Thyroid gland (tissue), 4 donors: ENCODE measurements around the gene ACY1. TPM values are rescaled to one million over a fixed set of nuclear protein-coding genes. Genes with fewer than 3 reads are reported as not detected.

Experiments
- DNase-seq, 2 donors: peaks; one replicate each; pipeline ENCODE4 v3.0.0-alpha.2; 2019
- H3K27ac ChIP-seq, 3 donors: fragments of 200-600 bp; sonication (generic); 1 replicate in 2 of 3; 2 replicates in 1 of 3; pipeline ENCODE4 v1.5.1; 2016 to 2019; ENCODE audit warnings: mild to moderate bottlenecking in 1 of 3, moderate library complexity in 1 of 3
- H3K27me3 ChIP-seq: fragments of 200-600 bp; sonication (generic); one replicate; pipeline ENCODE4 v1.5.1; 2019
- H3K36me3 ChIP-seq, 2 donors: fragments of 200-600 bp; sonication (generic); one replicate each; pipeline ENCODE4 v1.5.1; 2016 to 2019
- H3K4me1 ChIP-seq, 2 donors: fragments of 200-600 bp; sonication (generic); one replicate each; pipeline ENCODE4 v1.5.1; 2017 to 2019
- H3K4me3 ChIP-seq, 3 donors: fragments of 200-600 bp; sonication (generic); replicated peaks in 1 of 3; 1 replicate in 2 of 3; 2 replicates in 1 of 3; pipeline ENCODE4 v1.5.1; 2016; ENCODE audit warnings: mild to moderate bottlenecking in 1 of 3
- H3K9me3 ChIP-seq: fragments of 200-600 bp; sonication (generic); one replicate; pipeline ENCODE4 v1.5.1; 2017
- CTCF ChIP-seq, 6 experiments: fragments of 200-600 bp in 3 of 6; fragments of 450-650 bp in 3 of 6; sonication (generic) in 3 of 6; IDR thresholded peaks; one replicate each; pipeline ENCODE4 v1.5.1; 2016 to 2019; ENCODE audit warnings: antibody characterized with exemption in 6 of 6, mild to moderate bottlenecking in 2 of 6, inconsistent platforms in 1 of 6, moderate library complexity in 1 of 6
- POLR2A ChIP-seq, 2 donors: fragments of 450-650 bp; IDR thresholded peaks; one replicate each; pipeline ENCODE4 v1.6.1; 2017; ENCODE audit warnings: antibody characterized with exemption in 2 of 2, mild to moderate bottlenecking in 2 of 2, moderate library complexity in 1 of 2
- WGBS, 2 donors: methylation state at CpG; one replicate each; pipeline ENCODE4 v1.1.5; 2017; 5-methylcytosine and 5-hydroxymethylcytosine counted together
- intact Hi-C: fragments of 100-400 bp; cut with DNase I; formaldehyde crosslinking; loops from one replicate; pipeline ENCODE4 v1.15.1; 2023
- total RNA-seq, 4 donors: library from RNA; depleted of rRNA; stranded (reverse); fragments of >200 nt; gene quantifications; one replicate each; pipeline ENCODE4 v1.2.3, GENCODE V29; 2016

Gene ACY1
- total RNA-seq, 4 donors from 2014 or later, result 34.9 to 98.8 (median 77.6) TPM

DNA sequence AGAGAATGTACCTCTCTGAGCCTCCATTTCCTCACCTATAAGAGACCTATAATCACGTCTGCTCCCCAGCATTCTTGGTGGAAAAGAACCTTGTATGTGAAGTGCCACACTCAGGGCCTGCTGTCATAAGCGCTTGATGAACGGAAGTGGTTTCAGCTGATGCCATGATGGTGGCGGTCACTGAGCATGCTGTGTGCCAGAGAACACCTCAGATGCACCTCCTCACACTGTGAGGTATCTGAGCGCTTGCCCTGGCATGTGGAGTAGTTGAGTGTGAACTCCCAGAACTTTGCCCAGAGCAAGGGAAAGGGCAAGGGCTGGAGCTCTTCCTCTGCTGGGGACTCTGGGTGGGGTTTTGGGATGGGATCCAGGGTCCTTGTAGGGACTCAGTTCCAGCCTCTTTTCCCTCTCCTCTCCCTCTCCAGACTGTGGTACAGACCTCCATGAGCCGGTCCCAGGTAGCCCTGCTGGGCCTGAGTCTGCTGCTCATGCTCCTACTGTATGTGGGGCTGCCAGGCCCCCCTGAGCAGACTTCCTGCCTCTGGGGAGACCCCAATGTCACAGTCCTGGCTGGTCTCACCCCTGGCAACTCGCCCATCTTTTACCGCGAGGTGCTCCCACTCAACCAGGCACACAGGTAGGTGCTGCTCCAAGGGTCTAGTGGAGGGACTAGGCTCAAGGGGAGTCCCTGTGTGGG is 5.7 kb upstream of the ACY1 start:
- TF ChIP-seq CTCF (IDR thresholded peaks at IDR 0.05) (no peak), POLR2A (IDR thresholded peaks at IDR 0.05) (no peak)
- no peak overlapping the region for H3K27ac ChIP-seq
- intact Hi-C loops, result loop anchor here (5.0 to 10.0 kb wide), 2 partner anchors 35 to 593 kb away; partner anchors contain the start of genes MANF, PARP3 and RRP9
- no peaks in the 10 kb centered on the region for H3K36me3 ChIP-seq
- no peak for DNase-seq
- no peaks in the 10 kb centered on the region for H3K27me3 ChIP-seq
- H3K9me3 ChIP-seq, result no peaks in the 10 kb centered on the region
- 76 to 88% methylated on average over 7 to 8 of the region's 9 CpGs for WGBS, 2 donors
- H3K4me3 ChIP-seq, result no peak overlapping the region
- peaks cover 24 to 36% of the 10 kb centered on the region in 2 donors for H3K4me1 ChIP-seq

GRCh38 chr3:51978143-51978502 is 5.2 kb upstream of the ACY1 start:
- Histone ChIP-seq H3K4me3 (no peak overlapping the region), H3K4me1 (peaks cover 26 to 30% of the 10 kb centered on the region in 2 donors), H3K9me3 (no peaks in the 10 kb centered on the region), H3K27ac (no peak overlapping the region), H3K36me3 (no peaks in the 10 kb centered on the region), H3K27me3 (no peaks in the 10 kb centered on the region)
- WGBS, 2 donors, result 77 to 80% methylated on average over 4 of the region's 4 CpGs
- no peak for DNase-seq
- intact Hi-C loops, result loop anchor here (5.0 to 10.0 kb wide), 2 partner anchors 36 to 593 kb away; partner anchors contain the start of genes MANF, PARP3 and RRP9
- TF ChIP-seq CTCF (IDR thresholded peaks at IDR 0.05), result no peak
- TF ChIP-seq POLR2A (IDR thresholded peaks at IDR 0.05), result no peak

GRCh38 chr3:51980253-51980652 is 3.1 kb upstream of the ACY1 start:
- Histone ChIP-seq H3K4me1 (peaks cover 17 to 29% of the 10 kb centered on the region in 2 donors), H3K36me3 (no peaks in the 10 kb centered on the region), H3K9me3 (no peaks in the 10 kb centered on the region), H3K27me3 (no peaks in the 10 kb centered on the region), H3K4me3 (no peak overlapping the region), H3K27ac (no peak overlapping the region)
- intact Hi-C loops, result no loop called here
- TF ChIP-seq POLR2A (IDR thresholded peaks at IDR 0.05), result no peak
- no peak for TF ChIP-seq CTCF (IDR thresholded peaks at IDR 0.05)
- DNase-seq, result no peak
- WGBS, 2 donors, result 95 to 96% methylated on average over 4 to 10 of the region's 10 CpGs

GRCh38 chr3:51982352-51982837 is 940 bp upstream of the ACY1 start:
- peak in 4 of 6 experiments; percentile 28 to 56 (median 34) for TF ChIP-seq CTCF (IDR thresholded peaks at IDR 0.05)
- no peak for TF ChIP-seq POLR2A (IDR thresholded peaks at IDR 0.05)
- peak; percentile 33 to 43 for DNase-seq
- H3K9me3 ChIP-seq, result no peaks in the 10 kb centered on the region
- peak overlapping the region; percentile 89 to 94 (median 93) for H3K27ac ChIP-seq
- no peaks in the 10 kb centered on the region for H3K27me3 ChIP-seq
- H3K4me3 ChIP-seq, result peak overlapping the region in 2 of 3 donors; percentile 34 to 40
- H3K4me1 ChIP-seq, result peaks cover 10 to 20% of the 10 kb centered on the region in 2 donors
- intact Hi-C loops, result no loop called here
- H3K36me3 ChIP-seq, result no peaks in the 10 kb centered on the region
- WGBS, 2 donors, result 11% methylated on average over 4 of the region's 4 CpGs

DNA sequence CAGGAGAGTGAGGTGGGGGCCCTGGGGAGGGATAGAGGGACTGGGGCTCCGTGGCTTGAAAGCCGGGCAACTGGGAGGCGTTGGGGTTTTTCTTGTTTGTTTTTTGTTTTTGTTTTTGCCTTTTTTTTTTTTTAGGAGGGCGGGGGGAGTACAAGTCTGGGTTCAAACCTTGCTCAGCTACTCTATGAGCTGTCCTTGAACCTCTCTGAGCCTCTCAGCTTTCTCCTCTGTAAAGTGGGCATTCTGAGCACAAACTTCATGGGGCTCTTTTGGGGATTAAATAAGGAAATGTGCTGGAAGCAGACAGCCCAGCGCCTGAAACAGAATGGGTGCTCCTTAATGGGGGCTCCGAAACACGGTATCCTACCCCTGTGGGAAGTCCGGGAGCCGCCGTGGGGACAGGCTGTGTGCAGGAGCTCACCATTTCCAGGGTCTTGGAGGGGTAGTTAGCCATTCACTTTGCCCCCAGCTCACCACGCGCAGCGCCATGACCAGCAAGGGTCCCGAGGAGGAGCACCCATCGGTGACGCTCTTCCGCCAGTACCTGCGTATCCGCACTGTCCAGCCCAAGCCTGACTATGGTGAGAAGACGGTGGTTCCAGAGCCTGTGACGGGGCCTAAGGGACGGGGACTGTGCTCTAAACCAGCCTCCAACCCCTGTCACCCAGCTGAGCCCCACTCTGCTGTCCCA is 388 bp downstream of the ACY1 start:
- DNase-seq, result no peak
- H3K27ac ChIP-seq, result peak overlapping the region; percentile 89 to 94 (median 93)
- intact Hi-C loops, result no loop called here
- no peaks in the 10 kb centered on the region for H3K36me3 ChIP-seq
- H3K4me1 ChIP-seq, result peaks cover 10 to 20% of the 10 kb centered on the region in 2 donors
- H3K27me3 ChIP-seq, result no peaks in the 10 kb centered on the region
- WGBS, 2 donors, result 68 to 70% methylated on average over 19 to 22 of the region's 22 CpGs
- no peak for TF ChIP-seq CTCF (IDR thresholded peaks at IDR 0.05)
- TF ChIP-seq POLR2A (IDR thresholded peaks at IDR 0.05), result no peak
- H3K9me3 ChIP-seq, result no peaks in the 10 kb centered on the region
- H3K4me3 ChIP-seq, result peak overlapping the region in 2 of 3 donors; percentile 34 to 40
